ENCODE data around the gene METAP1.

DNA sequence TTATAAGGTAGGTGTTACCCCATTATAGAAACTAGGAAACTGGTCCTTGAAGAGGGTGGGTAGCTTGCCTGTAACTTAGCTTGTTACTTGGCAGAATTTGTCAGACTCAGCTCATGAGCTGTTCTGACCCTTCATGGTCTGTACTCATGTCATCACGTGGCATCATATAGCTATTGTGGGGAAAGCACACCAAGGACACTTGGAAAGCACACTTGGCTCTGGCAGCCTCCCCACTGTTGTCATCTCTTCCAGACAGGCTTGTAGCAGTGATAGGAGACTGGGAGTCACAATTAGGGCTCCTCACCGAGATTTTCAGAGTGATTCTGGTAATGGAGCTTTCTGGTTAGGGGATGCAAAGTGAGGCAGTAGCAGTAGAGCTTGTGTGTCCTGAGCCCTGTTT lies 62.7 kb downstream of the METAP1 start:
- TF ChIP-seq CTCF (IDR thresholded peaks at IDR 0.05) (no peak), POLR2A (IDR thresholded peaks at IDR 0.05) (no peak)
